SK-N-SH (cell line): ENCODE measurements around the gene YTHDF1.

Experiments used
- CTCF ChIP-seq: fragments of 200-600 bp; sonication (generic); IDR thresholded peaks from 2 replicates; pipeline ENCODE4 v1.6.1; 2017; ENCODE audit warnings: antibody characterized with exemption, mild to moderate bottlenecking, moderate library complexity
- ELF1 ChIP-seq: IDR thresholded peaks from 2 replicates; pipeline ENCODE4 v1.4.0; 2012
- EP300 ChIP-seq, 2 experiments: IDR thresholded peaks; 2 replicates each; pipeline versions ENCODE4 v1.4.0 to v1.6.1; 2012; ENCODE audit warnings: borderline replicate concordance in 1 of 2, low read depth in 1 of 2, low read length in 1 of 2
- GABPA ChIP-seq: IDR thresholded peaks from 2 replicates; pipeline ENCODE4 v1.4.0; 2012; ENCODE audit warnings: low read depth, mild to moderate bottlenecking
- JUND ChIP-seq: IDR thresholded peaks from 2 replicates; pipeline ENCODE4 v1.4.0; 2012
- POLR2AphosphoS5 ChIP-seq: IDR thresholded peaks from 2 replicates; pipeline ENCODE4 v1.6.1; 2012; ENCODE audit warnings: low read depth, low read length
- RXRA ChIP-seq: IDR thresholded peaks from 2 replicates; pipeline ENCODE4 v1.4.0; 2012; ENCODE audit warnings: low read depth, mild to moderate bottlenecking, borderline replicate concordance
- TAF1 ChIP-seq: IDR thresholded peaks from 2 replicates; pipeline ENCODE4 v1.6.1; 2012; ENCODE audit warnings: low read depth, mild to moderate bottlenecking, low read length, moderate library complexity, borderline replicate concordance
- ZBTB33 ChIP-seq: IDR thresholded peaks from 2 replicates; pipeline ENCODE4 v1.4.0; 2012; ENCODE audit warnings: low read depth, borderline replicate concordance
- TF ChIP-seq, protein P1 (sequence below): fragments of 150-350 bp; IDR thresholded peaks from 2 replicates; pipeline ENCODE4 v1.6.1; 2017; ENCODE audit warnings: antibody characterized with exemption, low read length, low read depth, borderline replicate concordance

DNA sequence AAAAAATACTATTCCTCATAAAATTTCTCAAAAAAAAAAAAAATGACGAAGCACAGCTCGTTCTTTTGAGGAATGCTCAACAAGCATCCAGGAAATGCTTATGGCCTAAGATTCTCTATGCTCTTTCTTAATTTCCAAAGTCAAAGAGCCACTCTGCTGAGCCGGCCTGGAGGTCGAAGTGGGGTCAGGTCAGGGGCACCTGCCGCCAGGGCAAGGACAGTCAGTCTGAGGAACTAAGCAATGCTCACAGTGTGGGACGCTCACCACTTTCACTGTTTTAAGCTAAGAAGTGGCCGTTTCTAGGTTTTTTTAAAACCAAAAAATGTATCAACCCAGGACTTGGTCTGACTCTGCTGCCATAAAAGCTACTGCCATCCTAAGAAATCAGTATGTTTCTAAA, 17.3 kb downstream of the YTHDF1 start:
- TF ChIP-seq ZBTB33 = no peak
- no peak for TF ChIP-seq EP300 (IDR thresholded peaks at IDR 0.05; ENCODE audit: borderline replicate concordance in 1 of 2, low read depth in 1 of 2, low read length in 1 of 2)
- no peak for TF ChIP-seq JUND
- TF ChIP-seq TAF1 = no peak
- TF ChIP-seq ELF1 = no peak
- TF ChIP-seq CTCF = no peak
- TF ChIP-seq RXRA = no peak
- TF ChIP-seq, protein P1, sequence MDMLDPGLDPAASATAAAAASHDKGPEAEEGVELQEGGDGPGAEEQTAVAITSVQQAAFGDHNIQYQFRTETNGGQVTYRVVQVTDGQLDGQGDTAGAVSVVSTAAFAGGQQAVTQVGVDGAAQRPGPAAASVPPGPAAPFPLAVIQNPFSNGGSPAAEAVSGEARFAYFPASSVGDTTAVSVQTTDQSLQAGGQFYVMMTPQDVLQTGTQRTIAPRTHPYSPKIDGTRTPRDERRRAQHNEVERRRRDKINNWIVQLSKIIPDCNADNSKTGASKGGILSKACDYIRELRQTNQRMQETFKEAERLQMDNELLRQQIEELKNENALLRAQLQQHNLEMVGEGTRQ = no peak
- no peak for TF ChIP-seq GABPA
- TF ChIP-seq POLR2AphosphoS5 = no peak
